Stimulated activated CD4-positive, alpha-beta T cell treated with anti-CD3 and anti-CD28 coated beads, Interleukin-4, amount 100 ng/mL, for 4 hours (primary cell): Measurements from ENCODE around the gene PTAR1.

ENCODE experiments used
- DNase-seq, 2 experiments: peaks; one replicate each; pipeline ENCODE4 v3.0.0-alpha.2; 2020

Gene PTAR1

DNA sequence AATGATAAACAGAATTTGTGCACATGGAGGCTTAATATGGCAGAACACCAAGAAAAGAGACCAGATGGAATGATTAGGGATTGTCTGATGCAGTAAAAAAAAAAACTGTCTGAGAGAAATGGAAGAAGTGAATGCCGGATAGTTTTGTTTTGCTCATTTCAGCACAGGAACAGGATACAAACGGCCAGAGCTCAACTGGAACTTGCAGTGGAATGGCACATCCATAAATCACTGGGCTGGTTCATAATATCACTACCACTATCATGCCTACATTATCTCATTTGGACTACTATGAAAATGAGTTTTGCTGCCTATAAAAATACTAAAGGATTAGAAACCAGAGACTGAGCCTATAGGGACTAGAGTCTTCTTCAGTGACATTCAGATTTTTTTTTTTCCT is 9.7 kb downstream of the PTAR1 start:
- no peak for DNase-seq

DNA sequence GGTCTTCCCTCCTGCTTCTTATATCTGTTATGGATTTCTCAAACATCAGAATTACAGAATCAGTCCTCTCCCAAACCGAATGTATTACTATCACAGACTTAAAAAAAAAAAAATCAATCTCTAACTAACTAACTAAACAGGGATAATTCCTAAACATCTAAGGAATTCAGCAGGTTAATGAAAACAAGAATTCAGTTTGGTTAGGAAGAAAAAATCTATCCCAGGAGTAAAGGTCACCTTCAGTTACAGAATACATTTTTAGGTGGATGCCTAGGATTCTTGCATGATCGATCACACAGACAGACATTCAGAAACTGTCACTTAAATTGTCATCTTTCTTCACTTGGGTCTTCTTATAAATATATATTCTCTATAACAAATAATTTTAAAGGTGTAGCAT is 11.5 kb downstream of the PTAR1 start:
- no peak for DNase-seq

DNA sequence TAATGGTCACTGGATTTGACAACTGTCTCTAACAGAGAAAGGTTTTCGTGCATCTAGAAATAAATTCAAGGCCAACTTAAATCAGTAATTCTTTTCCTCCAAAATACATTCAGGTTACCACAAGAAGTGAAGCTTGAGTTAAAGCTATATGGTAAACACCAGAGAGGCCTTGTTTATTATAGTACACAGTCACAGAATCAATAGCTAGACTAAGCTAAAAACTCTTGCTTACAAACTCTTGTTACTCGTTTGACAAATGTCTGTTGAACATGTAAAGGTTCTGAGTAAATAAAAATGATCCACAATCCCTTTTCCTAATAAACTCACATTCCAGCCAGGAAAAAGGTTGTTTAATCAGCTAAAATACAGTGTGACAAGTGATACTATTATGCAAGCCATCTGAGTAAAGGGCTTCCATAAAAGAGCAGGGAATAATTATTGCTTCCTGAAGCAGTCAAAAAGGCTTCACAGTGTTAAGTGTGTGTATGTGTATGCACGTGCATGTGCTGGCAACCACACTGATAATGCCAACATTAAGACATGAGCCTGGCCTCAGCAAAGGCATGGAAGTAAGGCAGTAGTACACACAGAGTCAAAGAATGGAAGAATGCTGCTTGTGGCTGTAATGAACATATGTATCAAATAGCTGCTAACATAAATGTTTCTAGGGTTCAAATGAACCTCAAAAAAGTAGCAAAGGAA is 12.8 kb downstream of the PTAR1 start:
- no peak for DNase-seq

DNA sequence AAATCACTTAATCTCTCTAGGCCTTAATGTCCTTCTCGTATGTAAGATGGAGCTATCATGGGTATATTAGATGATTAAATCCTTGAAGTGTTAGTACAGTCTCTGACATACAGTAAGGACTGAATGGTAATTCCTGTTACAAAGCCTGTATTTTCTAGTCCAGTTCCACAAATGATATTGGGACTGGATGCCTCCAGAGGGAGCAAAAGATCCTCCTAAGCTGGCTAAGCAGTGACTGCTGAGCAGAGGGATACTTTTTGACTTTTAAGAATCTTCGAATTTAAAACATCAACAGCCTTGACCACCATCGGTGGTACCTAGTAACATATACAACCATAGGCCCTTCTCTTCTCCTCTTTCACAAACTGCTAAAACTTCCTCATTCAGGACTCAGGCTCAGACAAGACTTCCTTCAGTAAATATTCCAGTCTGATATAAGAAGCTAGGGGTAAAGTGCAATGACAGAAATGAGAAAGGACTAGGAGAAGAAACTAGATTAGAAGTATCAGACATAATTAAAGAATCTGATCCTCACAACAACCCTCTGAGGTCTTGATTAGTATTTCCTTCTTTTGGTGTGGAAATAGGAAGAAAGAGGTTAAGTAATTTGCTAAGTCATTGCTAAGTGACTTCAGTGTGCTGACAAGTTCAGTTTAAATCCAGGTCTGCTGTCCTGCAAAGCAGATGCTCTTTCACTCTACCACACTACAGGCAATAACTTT is 13.9 kb downstream of the PTAR1 start:
- DNase-seq = no peak

DNA sequence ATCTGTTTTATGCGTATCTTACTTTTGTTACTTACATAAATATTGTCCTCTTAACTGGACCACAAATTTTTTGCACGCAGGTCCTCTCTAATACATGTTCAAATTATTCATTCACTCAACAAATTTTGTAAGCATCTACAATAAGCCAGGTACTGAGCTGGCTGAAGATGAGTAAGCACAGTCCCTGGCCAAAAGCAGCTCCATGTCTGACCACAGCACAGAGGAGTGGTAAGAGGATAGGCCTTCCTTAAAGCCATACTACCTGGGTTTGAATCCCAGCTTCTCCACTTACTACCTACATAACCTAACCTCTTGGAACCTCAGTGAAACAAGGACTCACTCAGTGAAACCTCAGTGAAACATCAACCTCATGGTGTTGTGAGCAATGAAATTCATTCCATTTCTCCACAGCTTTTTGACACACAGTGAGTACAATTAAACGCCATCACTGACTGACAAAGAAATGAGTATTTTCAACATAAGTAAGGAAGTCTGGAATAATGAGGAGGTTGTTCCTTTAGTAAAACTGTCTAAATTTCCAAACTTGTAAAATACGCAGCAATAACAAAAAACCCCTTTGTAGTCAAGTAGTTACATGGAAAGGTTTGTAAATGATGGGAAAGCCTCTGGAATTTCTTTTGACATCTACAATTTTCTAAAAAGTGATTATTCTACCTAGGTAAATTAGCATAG is 15.0 kb downstream of the PTAR1 start:
- no peak for DNase-seq

DNA sequence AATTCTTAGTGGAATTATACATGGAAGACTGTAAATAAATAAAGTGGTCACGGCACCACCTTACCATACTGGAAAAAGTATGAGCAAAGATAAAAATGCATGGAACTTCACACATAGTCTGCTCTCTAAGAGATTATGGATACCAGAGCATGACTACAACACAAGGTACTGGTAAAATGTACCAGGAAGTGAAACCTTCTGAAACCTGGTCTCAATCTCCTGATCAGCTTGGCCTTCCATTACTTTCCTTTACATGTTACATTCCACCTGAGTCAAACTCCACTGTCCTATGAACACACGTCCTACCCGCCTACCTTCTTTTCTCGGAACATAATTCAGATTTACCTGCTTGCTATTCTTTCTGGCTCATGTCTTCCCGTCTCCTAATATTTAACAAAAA is 15.9 kb downstream of the PTAR1 start:
- DNase-seq = no peak

DNA sequence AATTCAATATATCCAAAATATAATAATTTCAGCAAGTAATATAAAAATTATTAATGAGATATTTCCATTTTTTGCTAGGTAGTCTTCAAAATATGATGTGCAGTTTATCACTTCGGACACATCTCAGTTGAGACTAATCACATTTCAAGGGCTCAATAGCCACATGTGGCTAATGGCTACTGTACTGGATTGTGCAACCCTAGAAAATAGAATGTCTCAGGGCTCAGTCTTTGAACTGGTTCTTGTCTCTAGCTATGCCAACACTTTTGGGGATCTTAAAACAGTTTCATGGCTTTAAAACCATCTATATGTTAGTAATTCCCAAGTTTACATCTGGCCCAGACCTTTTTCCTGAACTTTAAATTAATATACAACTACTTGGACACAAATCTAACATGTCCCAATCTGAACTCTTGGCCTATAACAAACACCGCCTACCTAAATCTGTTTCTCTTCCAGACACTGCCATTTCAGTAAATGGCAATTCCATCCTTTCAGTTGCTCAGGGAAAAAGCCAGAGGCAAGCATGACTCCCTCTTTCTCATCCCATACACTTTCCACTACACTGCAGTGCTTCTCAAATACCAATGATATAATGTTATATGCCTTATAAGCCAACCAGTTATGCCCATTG is 18.8 kb downstream of the PTAR1 start:
- no peak for DNase-seq

DNA sequence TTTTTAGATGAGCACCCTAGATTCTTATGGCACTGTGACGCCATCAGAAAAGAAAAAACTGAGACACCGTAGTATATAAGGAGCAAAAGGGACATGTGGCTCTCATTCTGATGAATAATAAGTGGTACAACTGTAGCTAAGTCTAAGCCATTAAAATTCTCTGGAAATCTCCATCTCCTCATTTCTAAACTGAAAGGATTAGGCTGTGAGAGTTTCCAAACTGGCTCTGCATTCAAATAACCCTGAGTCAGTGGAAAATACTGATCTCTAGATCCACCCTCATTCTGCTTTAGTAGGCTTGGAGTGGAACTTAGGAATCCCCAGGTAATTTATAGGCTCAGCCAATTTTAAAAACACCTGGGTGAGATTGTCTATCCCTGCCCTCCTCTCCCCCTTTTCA is 28.5 kb downstream of the PTAR1 start:
- no peak for DNase-seq

DNA sequence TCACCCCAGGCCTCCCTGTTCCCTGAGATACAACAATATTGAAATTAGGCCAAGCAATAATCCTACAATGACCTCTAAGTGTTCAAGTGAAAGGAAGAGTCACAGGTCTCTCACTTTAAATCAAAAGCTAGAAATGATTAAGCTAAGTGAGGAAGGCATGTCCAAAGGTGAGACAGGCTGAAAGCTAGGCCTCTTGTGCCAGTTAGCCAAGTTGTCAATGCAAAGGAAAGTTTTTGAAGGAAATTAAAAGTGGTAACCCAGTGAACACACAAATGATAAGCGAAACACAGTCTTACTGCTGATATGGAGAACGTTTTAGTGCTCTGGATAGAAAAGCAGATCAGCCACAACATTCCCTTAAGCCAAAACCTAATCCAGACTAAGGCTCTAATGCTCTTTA is 39.8 kb downstream of the PTAR1 start:
- no peak for DNase-seq

DNA sequence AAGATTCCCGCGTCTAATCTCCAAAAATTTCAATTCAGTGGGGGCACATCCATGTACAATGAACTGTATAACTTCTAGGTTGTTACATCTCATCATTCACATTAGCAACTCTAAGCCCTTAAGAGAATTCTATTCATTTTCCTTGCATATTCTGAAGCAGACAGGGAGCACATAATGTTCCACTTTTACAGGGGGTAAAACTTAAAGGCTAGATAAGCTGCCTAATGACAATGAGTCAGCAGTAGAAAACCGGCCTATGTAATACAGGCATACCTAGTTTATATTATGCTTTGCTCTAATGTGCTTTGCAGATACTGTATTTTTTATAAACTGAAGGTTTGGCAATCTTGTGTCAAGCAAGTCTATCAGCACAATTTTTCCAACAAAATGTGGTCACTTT is 40.4 kb downstream of the PTAR1 start:
- no peak for DNase-seq

DNA sequence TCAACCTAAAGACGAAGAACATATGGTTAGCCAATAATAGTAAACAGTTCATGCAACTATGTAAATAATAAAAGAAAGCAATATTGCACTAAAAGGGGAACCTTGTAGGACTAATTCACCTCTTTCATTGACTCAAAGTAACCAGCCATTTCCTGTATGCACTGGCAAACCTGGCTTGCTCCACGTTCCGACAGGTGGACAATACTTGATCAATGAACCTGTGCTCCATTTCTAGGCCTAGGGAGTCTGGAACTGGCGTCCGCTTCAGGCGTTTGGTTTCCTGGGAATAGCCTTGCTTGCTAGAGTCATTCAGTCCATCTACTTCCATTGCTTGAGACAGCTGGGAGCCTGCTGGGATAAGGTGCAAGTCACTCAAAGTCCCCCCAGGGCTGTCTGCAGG is 41.6 kb downstream of the PTAR1 start:
- DNase-seq = no peak

DNA sequence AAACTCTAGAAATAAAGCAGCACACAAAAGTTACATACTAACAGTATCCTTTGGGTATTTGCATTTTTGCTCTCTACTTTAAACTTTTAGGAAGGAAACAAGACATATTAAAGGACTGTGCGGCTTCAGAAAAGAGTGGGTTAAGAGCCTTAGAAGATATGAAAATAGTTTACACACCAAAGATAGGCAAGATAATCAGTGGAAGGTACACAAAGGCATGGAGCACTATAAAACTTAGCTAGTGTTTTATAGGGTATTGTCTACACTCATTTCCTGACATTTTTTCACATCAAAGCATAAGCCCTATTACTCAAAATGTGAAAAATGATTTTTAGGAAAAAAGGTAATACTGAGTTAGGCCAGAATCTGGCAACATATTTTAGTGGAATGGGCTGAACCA is 44.0 kb downstream of the PTAR1 start:
- no peak for DNase-seq

DNA sequence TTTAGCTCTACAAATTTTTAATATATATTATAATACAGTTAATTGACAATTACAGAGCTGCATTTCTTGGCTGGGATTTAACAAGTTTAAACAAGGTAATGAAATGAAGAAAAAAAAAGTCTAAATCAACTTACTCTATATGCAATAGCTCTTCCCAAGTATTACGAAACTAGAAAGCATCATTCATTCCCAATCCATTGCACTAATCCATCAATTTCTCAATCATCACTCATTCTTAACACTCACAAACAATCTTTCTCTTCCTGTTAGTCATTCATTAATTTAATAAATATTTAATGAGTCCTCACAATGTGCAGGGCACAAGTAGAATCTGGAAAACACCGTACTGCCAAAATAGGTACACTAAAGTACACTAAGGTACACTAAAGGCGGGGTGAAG is 44.7 kb downstream of the PTAR1 start:
- no peak for DNase-seq

DNA sequence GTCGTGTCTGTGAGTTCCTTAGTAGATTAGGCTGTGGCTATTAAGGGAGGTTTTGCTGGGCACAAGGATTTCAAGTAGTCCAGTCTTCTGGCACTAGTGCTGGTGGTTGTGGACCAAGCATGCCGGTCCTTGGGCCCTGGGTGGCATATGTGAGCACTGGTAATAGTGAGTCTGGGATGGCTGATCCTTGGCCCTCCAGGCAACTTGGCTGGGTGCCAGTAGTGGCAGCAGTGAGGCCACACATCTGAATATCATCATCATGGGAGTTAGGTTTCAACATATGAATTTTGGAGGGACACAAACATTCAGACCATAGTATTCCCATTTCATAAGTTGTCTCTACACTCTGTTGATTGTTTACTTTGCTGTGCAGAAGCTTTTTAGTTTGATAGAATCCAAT is 62.3 kb downstream of the PTAR1 start:
- DNase-seq = no peak

DNA sequence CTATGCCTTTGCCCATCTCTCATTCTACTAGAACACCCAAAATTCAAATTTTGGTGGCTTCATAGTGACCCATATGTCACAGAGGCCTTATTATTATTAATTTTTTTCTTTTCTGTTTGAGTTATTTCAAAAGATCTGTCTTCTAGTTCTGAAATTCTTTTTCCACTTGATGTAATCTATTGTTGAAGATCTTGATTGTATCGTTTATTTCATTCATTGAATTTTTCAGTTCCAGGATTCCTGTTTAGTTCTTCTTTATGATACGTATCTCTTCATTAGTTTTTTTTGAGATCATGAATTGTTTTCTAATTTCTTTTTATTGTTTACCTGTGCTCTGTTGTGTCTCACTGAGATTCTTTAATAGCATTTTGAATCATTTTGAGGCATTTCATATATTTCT is 63.0 kb downstream of the PTAR1 start:
- no peak for DNase-seq

DNA sequence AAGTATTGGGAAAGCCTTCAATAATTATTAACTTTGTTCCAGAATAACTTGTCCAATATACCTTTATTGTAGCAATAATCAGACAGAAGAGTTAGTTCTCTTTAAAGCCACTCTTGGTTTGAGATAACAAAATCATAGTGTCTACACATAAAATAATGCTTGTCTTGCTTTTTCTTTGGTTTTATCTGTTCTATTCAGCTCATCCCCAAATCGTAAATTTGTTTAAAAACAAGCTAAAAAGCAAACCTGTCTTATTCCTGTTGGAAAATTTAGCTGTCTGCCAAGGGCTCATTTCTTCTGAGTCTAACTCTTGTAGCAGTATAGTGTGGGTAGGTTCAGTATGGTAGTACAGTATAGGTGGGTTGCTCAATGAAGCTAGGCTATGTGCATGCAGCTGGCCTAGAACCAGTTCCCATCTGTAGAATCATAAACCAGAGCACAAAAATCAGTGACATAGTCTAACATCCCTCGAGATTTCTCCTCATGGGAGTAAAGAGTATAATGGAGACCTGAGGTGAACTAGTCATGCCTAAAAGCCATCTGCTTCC is 69.7 kb downstream of the PTAR1 start:
- no peak for DNase-seq

DNA sequence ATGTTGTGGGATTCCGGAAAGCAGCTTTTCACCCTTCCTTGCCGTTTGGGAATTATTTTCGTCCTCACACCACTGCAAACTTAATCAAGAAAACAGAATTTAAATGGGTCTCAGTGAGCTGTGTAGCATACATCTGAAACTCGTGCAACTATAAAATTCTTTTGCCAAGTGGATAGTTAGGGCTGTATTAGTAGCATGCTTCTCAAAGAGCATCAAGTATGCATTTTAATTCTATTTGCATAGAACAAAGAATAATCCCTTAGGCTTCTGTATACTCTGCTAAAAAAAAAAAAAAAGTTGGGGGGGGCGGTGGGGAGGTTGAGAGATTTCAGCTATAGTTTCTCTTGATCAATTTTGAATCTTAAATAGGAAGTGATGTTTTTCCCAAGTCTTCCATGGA is 75.9 kb downstream of the PTAR1 start:
- no peak for DNase-seq

DNA sequence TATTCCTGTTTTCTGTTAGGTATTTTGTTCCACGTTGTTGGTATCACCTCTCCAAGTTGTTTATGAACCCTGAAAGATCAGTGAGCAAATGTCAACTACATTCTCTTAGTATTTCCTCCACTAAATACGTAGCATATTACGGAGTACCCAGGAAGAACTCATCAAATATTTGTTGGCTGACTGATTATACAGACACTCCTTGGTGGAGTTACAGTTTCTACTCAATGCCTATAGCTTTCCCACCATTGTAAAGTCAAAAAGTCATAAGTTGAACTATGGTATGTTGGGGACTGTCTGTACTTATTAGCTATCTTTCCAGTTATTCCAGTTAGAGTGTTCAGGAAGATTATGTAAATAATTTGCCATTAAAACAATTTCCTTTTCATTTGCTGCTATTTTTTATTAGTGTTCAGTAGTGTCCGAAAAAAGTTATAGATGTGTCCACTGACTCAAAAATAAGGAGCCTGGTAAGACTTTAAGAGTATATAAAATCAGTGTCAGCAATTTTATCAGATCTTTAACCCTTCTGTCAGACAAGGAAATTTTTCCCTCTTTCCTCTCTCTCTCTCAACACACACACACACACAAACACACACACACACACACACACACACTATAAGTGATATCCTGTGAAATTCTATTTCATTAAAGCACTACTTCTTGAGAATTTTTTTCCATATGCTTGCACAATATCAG is 80.8 kb downstream of the PTAR1 start:
- DNase-seq = no peak

DNA sequence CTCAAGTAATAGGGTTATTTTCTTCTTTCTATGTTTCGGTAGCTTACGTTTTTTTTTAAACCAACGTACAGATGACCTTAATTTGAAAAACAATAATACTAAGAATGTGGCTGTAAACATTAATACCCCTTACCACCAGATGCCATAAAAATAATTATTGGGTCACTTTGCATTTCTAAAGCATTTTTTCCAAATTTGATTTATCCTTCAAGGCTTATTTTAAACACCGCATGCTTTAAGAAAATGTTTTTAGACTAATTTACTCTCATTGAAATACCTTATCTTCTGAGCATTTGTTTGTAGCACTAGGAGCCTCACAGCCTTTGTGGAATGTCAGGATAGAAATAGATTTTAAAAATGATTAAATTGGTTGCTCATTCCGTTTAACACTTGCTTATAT is 81.9 kb downstream of the PTAR1 start:
- no peak for DNase-seq

DNA sequence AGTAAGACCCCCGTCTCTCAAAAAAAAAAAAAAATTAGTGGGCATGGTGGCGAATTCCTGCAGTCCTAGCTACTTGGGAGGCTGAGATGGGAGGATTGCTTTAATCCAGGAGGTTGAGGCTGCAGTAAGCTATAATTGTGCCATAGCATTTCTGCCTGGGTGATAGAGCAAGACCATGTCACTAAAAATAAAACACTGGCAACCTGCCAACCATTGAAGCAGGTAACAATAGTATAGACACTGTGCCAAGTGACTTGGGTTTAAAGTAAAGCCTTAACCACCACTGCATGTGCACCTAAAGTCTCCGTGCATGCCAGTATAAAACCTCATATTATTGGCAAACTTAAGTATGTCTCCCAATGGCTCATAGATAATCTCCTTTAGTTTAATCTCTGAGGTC is 84.2 kb downstream of the PTAR1 start:
- no peak for DNase-seq

DNA sequence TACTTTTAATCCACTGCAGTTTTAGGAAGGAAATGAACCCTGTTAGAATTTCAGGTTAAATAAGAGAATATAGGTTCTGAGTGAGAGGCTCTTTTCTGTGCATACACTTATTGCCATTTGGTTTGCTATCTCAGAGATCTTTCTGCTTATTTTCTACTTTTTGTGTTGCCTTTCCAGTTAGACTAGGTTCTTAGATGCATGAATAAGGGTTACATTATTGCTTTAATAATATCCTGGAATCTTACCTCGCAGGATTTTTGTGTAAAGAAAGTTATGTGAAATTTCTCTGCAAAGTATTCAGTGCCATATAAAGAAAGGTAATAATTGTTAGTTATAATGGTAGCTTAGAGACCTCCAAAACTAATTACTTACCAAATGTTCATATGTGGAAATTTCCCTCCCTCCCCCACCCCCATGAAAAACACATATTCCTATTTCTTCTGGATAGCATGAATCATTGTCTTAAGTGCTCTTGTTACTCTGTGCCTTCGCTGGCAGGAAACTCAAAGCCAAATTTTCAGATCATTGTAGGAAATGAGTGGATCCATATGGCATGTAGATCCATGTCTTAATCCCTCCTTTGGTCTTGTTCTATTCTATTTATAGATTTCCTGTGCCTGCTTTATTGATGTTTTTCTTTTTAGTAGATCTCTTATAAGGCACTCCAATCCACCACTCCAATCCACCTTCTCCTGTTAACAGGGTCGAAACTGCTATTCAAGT is 84.9 kb downstream of the PTAR1 start:
- DNase-seq = no peak

DNA sequence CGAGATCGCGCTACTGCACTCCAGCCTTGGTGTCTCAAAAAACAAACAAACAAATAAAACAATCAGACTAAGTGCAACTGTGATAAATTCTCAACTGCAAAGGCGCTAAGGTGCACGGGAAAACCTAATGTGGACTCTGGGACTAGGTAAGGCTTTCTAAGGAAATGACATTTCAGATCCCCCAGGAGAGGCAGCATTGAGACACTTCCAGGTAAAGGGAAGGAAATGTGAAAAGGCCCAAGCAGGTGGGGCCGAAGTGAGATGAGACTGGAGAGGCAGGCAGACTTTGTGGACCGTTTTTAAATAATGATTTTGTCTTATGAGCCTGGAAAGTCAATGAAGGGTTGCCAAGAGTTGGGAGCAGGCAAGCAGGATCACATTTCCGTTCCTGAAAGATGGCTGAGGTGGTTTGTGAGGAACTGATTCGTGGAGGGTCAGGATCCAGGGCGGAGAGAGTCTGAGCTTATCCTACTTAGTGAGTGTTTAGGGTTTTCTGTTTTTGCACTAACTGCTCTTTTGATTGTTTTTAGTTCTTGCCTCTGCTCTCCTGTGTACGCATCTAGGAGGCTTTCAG is 85.6 kb downstream of the PTAR1 start:
- DNase-seq = no peak
